Adrenal gland (tissue), 12 donors: ENCODE results near the gene PPM1A. TPM values are rescaled to one million over a fixed set of nuclear protein-coding genes. Genes with fewer than 3 reads are reported as not detected.

Source experiments
- DNase-seq, 7 donors: peaks; one replicate each; pipeline ENCODE4 v3.0.0-alpha.2; 2019 to 2020
- H3K27ac ChIP-seq, 5 donors: fragments of 200-600 bp; sonication (generic) in 4 of 5; 1 replicate in 3 of 5; 2 replicates in 2 of 5; pipeline versions ENCODE4 v1.5.1 to v1.8.0; 2016 to 2020; ENCODE audit warnings: mild to moderate bottlenecking in 1 of 5
- H3K27me3 ChIP-seq: fragments of 200-600 bp; 2 replicates; pipeline ENCODE4 v1.8.0; 2021
- H3K36me3 ChIP-seq, 2 donors: fragments of 200-600 bp; replicated peaks in 1 of 2; 1 replicate in 1 of 2; 2 replicates in 1 of 2; pipeline versions ENCODE4 v1.5.1 to v1.8.0; 2018 to 2022
- H3K4me1 ChIP-seq, 2 donors: fragments of 200-600 bp; replicated peaks in 1 of 2; 1 replicate in 1 of 2; 2 replicates in 1 of 2; pipeline versions ENCODE4 v1.5.1 to v1.8.0; 2018 to 2021
- H3K4me3 ChIP-seq, 4 donors: fragments of 200-600 bp; sonication (generic) in 3 of 4; one replicate each; pipeline ENCODE4 v1.5.1; 2016 to 2018
- H3K9me3 ChIP-seq, 3 donors: fragments of 200-600 bp; sonication (generic) in 1 of 3; replicated peaks in 1 of 3; 1 replicate in 2 of 3; 2 replicates in 1 of 3; pipeline versions ENCODE4 v1.5.1 to v1.8.0; 2016 to 2021
- POLR2A ChIP-seq, 2 donors: fragments of 450-650 bp; IDR thresholded peaks; one replicate each; pipeline ENCODE4 v1.6.1; 2017; ENCODE audit warnings: antibody characterized with exemption in 2 of 2, mild to moderate bottlenecking in 2 of 2, moderate library complexity in 1 of 2
- WGBS, 4 donors: extraction: QIAGEN DNeasy Blood & Tissue Kit in 2 of 4; methylation state at CpG; one replicate each; pipeline versions ENCODE4 v1.1.5 to v1.1.7; 2013 to 2017; 5-methylcytosine and 5-hydroxymethylcytosine counted together
- intact Hi-C, 2 donors: fragments of 100-400 bp; cut with DNase I; formaldehyde crosslinking; loops; one replicate each; pipeline versions ENCODE4 v1.14.1 to v1.15.0; 2022 to 2023
- polyA plus RNA-seq, 3 donors: library from polyadenylated mRNA; stranded (reverse); fragments of 200-250 nt in 2 of 3; fragments of 350-450 nt in 1 of 3; fragmentation: Illumina TruSeq in 1 of 3; extraction: RNeasy Lipid Tissue Mini Kit (QIAGEN cat#74804) in 1 of 3; gene quantifications; one replicate each; pipeline ENCODE4 v1.2.3, GENCODE V29; 2013 to 2014
- total RNA-seq, 9 donors: library from RNA; depleted of rRNA in 4 of 9; stranded (reverse); fragments of >200 nt in 4 of 9; fragments of 120-200 nt in 1 of 9; fragmentation: NEBNext Ultra II Directional in 1 of 9; extraction: Animal tissue kit (Norgen Biotek cat#: 25700) in 1 of 9; gene quantifications; one replicate each; pipeline versions ENCODE4 v1.1.0 to v1.2.4, GENCODE V29; 2013 to 2023
- TF ChIP-seq, protein P1 (sequence below), 6 experiments: fragments of 450-650 bp in 4 of 6; fragments of 200-600 bp in 2 of 6; sonication (generic) in 1 of 6; IDR thresholded peaks; 1 replicate in 5 of 6; 2 replicates in 1 of 6; pipeline versions ENCODE4 v1.5.1 to v1.8.0; 2016 to 2021; ENCODE audit warnings: antibody characterized with exemption in 6 of 6, mild to moderate bottlenecking in 2 of 6, moderate library complexity in 1 of 6
- donor health status: healthy with polysubstance abuse.
- donor health status: Bipolar disorder and iron deficiency.
- donor health status: DM: yes; HTN: yes; CAD: no.
- donor health status: DM: no; HTN: no; CAD: no.
- donor health status: DM: no; HTN: no; CAD: no.
- donor health status: DM: yes; HTN: yes; CAD: no.

PPM1A gene
- total and polyA plus RNA-seq, 12 donors, result 19.1 to 56.5 (median 34.2) TPM

DNA sequence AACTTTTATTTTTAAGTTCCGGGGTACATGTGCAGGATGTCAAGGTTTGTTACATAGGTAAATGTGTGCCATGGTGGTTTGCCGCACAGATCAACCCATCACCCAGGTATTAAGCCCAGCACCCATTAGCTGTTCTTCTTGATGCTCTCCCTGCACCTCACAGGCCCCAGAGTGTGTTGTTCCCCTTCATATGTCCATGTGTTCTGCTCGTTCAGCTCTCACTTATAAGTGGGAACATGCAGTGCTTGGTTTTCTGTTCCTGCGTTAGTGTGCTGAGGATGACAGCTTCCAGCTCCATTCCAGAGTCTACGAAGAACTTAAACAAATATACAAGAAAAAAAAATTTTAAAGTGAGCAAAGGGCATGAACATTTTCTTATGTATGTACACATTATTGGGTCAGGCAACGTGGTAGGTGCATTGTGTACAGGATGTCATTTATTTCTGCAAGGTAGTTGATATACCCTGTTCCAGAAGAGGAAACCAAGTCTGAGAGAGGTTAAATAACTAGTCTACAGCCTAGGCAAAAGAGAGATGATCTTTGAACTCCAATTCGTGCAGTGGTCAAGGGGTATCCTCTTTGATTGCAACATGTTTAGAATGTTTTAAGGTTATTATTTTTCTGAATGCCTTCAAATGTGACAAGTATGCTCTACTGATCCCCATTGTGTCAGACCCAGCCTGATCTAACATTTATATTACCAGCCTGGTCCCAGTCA lies 8.7 kb upstream of the PPM1A start:
- no peak for TF ChIP-seq POLR2A (IDR thresholded peaks at IDR 0.05)
- TF ChIP-seq, protein P1, sequence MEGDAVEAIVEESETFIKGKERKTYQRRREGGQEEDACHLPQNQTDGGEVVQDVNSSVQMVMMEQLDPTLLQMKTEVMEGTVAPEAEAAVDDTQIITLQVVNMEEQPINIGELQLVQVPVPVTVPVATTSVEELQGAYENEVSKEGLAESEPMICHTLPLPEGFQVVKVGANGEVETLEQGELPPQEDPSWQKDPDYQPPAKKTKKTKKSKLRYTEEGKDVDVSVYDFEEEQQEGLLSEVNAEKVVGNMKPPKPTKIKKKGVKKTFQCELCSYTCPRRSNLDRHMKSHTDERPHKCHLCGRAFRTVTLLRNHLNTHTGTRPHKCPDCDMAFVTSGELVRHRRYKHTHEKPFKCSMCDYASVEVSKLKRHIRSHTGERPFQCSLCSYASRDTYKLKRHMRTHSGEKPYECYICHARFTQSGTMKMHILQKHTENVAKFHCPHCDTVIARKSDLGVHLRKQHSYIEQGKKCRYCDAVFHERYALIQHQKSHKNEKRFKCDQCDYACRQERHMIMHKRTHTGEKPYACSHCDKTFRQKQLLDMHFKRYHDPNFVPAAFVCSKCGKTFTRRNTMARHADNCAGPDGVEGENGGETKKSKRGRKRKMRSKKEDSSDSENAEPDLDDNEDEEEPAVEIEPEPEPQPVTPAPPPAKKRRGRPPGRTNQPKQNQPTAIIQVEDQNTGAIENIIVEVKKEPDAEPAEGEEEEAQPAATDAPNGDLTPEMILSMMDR (IDR thresholded peaks at IDR 0.05), result no peak
- intact Hi-C loops, result no loop called here
- Histone ChIP-seq H3K27me3 (no peaks in the 10 kb centered on the region), H3K27ac (no peak overlapping the region), H3K4me3 (no peak overlapping the region), H3K4me1 (no peaks in the 10 kb centered on the region), H3K9me3 (no peaks in the 10 kb centered on the region), H3K36me3 (no peaks in the 10 kb centered on the region)
- WGBS, 4 donors, result 82 to 85% (median 85%) methylated on average over 7 of the region's 7 CpGs
- no peak for DNase-seq

GRCh38 chr14:60241091-60241490 lies 7.9 kb upstream of the PPM1A start:
- no peaks in the 10 kb centered on the region for H3K27me3 ChIP-seq
- no peaks in the 10 kb centered on the region for H3K36me3 ChIP-seq
- WGBS, 4 donors, result 55 to 75% (median 59%) methylated on average over 1 of the region's 1 CpG
- intact Hi-C loops, result no loop called here
- no peak for DNase-seq
- H3K4me3 ChIP-seq, result no peak overlapping the region
- H3K27ac ChIP-seq, result no peak overlapping the region
- H3K4me1 ChIP-seq, result no peaks in the 10 kb centered on the region
- TF ChIP-seq POLR2A (IDR thresholded peaks at IDR 0.05), result no peak
- TF ChIP-seq, protein P1 (IDR thresholded peaks at IDR 0.05), result no peak
- no peaks in the 10 kb centered on the region for H3K9me3 ChIP-seq

- TF ChIP-seq, protein P1 (IDR thresholded peaks at IDR 0.05), result no peak
- TF ChIP-seq POLR2A (IDR thresholded peaks at IDR 0.05), result no peak
- DNase-seq, result no peak
- intact Hi-C loops, result no loop called here
- H3K4me3 ChIP-seq, result no peak overlapping the region
- no peaks in the 10 kb centered on the region for H3K36me3 ChIP-seq
- H3K27ac ChIP-seq, result no peak overlapping the region
- 71 to 89% (median 77%) methylated on average over 2 of the region's 2 CpGs for WGBS, 4 donors
- no peaks in the 10 kb centered on the region for H3K4me1 ChIP-seq
- H3K9me3 ChIP-seq, result no peaks in the 10 kb centered on the region
- H3K27me3 ChIP-seq, result no peaks in the 10 kb centered on the region
Measured at GRCh38 chr14:60242429-60242828, 6.6 kb upstream of the PPM1A start.

GRCh38 chr14:60245380-60246177 lies 3.4 kb upstream of the PPM1A start:
- Histone ChIP-seq H3K4me3 (no peak overlapping the region), H3K27ac (no peak overlapping the region), H3K9me3 (no peaks in the 10 kb centered on the region), H3K4me1 (peaks cover 5 to 9% of the 10 kb centered on the region in 2 donors), H3K36me3 (no peaks in the 10 kb centered on the region), H3K27me3 (no peaks in the 10 kb centered on the region)
- intact Hi-C loops, result no loop called here
- 65 to 80% (median 74%) methylated on average over 2 of the region's 2 CpGs for WGBS, 4 donors
- DNase-seq, result no peak
- TF ChIP-seq, protein P1 (IDR thresholded peaks at IDR 0.05), result no peak
- TF ChIP-seq POLR2A (IDR thresholded peaks at IDR 0.05), result no peak
